ENCODE data around the gene SEC14L2.

The SEC14L2 gene

GRCh38 chr22:30408388-30409102, 11.7 kb downstream of the SEC14L2 start:
- no peak for DNase-seq

DNA sequence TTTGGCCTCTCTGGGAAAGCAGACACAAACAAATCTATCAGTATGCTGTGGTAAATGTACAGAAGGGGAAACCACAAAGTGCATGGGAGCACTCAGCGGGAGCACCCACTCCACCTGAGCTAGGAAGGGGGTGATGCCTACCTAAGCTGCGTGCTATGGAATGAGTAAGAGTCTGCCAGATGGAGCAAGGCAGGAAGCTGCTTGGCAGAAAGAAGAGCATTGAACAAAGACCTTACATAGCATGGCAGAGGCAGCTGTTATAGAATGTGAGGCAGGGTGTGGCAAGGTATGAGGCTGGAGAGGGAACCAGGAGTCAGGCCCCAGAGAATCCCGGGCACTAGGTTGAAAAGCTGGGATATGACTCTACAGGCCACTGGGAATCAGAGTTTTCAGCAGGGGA, 15.0 kb downstream of the SEC14L2 start:
- DNase-seq: no peak

DNA sequence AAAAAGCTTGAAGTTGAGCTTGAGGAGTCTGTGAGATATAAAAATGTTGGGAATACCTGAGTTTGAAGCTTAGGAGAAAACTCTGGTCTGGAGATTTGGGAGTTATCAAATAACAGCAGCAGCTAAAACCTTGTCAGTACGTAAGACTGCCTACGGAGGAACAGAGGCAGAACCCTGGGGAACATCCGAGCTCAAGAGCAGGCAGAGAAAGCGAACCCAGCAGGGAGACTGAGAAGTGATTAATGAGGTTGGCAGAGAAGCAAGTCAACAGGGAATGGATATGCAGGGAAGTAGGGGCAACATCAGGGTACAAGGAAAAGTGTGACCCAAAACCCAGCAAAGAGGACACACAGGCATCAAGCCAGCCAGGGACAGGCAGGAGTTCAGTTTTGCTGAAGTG, 16.2 kb downstream of the SEC14L2 start:
- DNase-seq: no peak

DNA sequence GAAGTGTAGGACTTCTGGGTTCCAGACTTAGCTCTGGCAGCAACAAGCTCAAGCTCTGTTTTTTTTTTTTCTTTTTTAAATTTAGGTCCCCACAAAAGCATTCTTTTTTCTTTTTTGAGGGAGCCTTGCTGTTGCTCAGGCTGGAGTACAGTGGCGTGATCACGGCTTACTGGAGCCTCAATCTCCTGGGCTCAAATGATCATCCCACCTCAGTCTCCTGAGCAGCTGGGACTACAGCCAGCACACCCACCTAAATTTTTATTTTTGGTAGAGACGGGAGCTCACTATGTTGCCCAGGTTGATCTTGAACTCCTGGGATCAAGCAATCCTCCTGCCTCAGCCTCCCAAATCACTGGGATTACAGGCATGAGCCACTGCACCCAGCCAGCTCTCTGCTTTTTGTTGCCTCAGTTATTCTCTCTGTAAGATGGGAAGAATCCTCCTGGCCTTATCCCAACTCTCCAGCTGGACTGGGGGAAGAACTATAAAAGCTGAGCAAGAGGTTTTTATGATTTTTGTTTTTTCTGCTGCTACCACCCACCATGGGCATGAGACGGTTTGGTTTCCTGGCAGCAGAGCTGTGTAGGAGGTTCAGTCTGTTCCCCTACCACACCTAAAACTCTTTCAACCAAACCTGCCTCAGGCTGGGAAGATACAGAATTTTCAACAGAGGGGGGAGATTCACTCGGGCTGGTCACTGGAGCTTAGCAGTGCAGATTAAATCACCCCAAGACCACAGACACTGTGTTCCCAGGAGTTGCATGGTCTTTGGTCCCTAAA, 17.1 kb downstream of the SEC14L2 start:
- DNase-seq: no peak

DNA sequence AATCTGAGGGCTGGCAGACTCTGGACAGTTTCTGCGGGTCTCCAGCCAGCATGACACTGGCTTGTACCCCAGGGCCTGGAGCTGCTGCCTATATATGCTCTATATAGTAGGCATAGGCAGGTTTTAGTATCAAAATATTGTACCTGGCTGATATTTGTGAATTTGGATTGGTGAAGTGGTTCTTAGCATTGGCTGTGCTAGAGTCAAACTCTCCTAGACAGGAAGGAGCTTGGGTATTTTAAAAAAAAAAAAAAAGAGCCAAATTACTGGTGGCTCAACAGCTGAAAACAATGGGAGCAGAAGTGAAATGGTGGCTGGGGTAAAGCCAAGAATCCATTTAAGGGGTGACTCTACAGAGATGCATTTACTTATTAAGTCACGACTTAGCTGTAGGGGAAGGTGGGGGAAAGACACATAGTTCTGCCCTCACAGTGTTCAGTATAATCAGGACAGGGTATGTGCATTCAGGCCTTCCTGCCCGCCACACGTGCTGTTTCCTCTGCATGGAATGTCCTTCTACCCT, 17.8 kb downstream of the SEC14L2 start:
- no peak for DNase-seq

DNA sequence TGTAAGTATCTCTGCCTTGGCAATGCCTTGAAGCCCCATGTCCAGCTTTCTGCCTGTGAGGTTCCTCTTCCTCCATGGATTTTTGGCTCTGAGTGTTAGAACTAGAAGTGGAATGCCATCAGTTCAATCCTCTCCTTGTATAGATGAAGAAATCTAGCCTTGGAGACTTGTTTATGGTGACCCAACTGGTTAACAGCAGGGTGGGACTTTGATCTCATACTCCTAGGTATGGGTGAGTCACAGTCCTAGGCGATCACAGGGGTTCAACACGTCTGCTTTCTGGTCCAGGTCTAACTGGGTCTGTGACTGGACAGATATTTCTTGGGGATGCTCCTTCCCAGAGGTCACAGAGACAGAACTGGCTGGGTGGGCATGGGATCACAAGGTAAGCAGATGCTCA, 19.6 kb downstream of the SEC14L2 start:
- DNase-seq: no peak

DNA sequence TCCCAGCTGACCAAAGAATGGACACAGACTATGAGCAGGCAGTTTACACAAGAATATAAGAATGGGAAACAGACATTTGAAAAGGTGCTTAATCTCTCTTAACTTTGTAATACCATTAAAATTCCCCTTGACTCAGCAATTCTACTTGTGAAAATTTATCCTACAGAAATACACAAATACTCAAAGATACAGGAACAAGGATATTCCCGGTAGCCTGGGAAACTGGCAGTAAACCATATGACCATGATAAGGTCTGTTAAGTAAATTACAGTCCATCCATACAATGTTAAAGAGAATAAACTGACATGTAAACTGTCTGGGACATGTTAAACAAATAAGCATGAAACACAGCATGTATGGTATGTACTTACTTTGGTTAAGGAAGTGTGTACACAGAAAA, 20.0 kb downstream of the SEC14L2 start:
- DNase-seq: no peak

DNA sequence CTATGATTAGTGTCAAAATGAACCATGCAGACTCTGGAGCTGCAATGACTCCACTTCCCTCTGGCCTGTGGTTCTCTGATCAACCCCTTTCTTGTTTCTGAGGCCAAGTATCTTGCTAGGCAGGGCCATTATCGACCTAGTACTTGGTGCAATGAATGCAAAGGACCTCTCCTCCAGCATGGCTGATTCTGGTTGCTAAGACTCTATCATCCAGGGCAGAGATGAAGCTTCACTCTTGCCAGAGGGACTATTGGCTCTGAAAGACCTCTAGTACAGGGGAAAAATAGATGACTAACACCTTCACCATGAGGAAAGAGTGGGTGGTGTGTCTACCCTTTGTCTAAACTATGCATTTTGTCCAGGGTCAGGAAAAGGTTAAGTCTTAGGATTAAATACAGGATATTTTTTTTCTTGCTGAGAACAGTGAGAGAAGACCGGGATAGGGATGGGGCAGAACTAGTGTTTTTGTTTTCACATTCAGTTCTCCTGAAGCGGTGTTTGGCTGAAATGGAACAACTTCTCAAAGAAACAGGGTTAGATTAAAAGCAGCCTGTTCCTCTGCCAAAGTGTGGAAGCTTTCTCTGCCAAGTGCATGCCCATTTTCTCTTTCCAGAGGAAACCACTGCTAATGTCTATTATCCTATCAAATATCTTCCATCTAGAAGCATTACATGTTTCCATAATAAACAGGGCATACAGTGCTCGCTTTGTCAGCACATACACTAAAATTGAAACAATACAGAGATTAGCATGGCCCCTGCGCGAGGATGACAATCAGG, 23.7 kb downstream of the SEC14L2 start:
- no peak for DNase-seq

DNA sequence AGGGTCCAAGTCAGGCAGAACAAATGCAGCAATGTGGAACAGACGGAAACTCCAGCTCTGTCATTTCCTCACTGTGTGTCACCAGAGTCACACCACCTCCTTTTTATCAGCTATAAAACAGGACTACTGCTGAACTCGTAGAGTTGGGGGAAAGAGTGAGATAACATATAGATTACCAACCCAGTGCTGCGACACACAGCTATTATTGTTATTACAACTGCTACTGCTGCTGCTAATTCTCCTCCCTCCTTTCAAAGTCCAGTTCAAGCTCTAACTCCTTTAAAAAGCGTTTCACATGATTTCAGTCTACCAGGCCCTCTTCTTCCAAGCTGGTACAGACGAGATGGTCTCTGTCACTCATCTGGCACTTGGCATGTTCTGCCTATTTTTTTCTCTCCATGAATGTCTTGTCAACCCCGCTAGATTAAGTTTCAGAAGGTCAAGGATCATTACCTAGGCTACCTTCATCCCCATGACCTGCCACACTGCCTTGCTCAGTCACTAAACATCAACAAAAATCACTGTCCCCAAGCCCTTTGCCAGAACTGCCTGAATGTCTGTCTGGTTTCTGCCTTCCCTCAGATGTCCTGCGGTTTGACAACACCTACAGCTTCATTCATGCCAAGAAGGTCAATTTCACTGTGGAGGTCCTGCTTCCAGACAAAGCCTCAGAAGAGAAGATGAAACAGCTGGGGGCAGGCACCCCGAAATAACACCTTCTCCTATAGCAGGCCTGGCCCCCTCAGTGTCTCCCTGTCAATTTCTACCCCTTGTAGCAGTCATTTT, 25.1 kb downstream of the SEC14L2 start:
- no peak for DNase-seq

DNA sequence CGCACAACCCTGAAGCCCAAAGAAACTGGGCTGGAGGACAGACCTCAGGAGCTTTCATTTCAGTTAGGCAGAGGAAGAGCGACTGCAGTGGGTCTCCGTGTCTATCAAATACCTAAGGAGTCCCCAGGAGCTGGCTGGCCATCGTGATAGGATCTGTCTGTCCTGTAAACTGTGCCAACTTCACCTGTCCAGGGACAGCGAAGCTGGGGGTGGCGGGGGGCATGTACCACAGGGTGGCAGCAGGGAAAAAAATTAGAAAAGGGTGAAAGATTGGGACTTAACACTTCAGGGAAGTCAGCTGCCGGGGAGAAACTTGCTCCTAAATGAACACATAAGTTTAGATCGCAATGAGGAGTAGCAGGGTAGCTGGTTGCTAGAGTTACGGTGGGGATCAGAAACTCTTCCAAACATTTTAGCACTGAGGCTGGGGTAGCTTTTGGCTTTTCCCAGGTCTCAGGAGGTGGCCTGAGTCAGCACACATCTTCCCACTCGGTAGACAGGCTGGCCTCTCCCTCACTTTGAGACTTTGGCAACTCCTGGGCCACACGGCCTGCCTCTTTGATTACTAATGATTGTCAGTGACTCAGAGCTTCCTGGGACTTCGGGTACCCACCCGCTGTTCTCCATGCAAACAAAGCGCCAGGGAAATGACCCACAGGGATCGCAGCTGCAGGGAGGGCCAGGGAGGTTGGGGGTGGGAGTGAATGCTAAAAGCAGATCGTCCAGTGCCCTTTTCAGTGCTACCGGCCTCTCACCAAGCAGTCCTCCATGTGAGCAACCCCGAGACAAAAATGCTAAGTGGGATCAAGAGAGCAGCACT, 25.9 kb downstream of the SEC14L2 start:
- DNase-seq: no peak

DNA sequence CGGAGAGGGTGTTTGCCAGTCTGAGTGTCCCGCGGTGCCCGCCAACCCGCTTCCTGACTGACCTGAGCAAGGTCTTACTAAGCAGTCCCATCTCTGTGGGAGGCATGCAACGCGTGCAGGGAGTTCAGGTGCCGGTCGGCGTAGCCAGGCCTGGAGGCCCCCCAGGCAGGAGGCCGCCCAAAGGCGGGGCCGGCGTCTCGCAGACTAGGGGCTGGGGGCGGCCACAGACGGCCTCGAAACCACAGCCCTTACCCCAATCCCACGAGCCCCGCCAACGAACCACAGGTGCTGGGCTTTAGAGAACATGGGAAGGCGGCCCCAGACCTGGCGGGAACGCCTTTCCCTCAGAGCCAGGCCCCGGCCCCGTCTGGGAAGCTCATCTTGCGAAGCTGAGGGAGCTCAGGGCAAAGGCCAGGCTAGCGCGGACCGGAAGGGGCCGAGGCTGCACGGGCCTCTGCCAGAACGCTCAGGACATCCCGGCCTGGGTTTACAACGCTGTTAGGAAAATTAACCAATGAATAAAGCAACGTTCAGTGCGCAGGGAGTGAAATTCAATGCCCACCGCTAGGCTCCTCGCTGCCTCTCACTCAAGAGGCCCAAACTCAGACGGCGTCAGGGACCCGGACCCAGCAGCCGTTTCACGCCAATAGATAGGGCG, 26.6 kb downstream of the SEC14L2 start:
- DNase-seq: no peak

GRCh38 chr22:30423959-30424533, 27.2 kb downstream of the SEC14L2 start:
- peak; percentile 98 for DNase-seq

DNA sequence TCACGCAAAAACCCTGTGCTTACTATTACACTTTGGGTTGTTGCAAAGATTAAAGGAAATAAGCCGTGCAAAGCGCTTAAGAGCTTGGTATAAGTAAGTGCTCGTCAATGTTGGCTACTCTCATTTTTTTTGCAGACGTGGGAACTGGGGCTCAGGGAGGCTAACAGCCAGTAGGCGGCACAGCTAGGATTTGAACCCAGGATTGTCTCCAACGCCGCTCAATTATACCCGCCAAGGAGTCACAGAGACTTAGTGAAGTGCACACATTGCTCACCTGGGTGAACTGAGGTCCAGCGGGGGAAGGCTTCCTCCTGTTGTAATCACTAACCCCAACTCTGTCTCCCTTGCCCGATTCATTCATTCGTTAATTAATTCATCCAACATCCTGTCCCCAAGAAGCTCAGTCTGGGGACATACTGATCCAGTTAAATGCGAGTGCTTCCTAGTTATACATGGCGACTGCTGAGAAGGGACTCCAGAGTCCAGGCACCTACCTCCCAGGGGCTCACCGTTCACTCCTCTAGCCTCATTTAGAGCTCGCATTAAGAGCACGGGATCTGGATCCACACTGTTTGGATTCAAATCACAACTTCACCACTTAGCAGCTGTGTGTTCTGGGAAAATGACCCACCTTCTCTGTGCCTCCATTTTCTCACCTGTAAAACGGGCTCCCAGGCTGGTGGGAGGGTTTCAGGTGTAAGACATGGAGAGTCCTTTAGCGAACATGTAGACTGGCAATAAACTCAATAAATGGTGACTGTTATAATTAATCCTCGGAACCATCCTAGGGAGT, 27.9 kb downstream of the SEC14L2 start:
- peak; percentile 60 for DNase-seq

DNA sequence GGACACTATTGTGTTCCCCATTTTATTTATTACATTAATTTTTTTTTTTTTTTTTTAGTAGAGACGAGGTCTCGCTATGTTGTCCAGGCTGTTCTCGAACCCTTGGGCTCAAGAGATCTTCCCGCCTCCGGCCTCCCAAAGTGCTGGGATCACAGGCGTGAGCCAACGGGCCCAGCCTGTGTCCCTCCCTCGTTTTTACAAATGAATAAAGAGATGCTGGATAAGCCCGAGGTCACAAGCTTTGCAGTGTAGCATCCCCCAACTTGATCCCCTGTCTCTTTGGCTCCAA, 28.5 kb downstream of the SEC14L2 start:
- DNase-seq: no peak

DNA sequence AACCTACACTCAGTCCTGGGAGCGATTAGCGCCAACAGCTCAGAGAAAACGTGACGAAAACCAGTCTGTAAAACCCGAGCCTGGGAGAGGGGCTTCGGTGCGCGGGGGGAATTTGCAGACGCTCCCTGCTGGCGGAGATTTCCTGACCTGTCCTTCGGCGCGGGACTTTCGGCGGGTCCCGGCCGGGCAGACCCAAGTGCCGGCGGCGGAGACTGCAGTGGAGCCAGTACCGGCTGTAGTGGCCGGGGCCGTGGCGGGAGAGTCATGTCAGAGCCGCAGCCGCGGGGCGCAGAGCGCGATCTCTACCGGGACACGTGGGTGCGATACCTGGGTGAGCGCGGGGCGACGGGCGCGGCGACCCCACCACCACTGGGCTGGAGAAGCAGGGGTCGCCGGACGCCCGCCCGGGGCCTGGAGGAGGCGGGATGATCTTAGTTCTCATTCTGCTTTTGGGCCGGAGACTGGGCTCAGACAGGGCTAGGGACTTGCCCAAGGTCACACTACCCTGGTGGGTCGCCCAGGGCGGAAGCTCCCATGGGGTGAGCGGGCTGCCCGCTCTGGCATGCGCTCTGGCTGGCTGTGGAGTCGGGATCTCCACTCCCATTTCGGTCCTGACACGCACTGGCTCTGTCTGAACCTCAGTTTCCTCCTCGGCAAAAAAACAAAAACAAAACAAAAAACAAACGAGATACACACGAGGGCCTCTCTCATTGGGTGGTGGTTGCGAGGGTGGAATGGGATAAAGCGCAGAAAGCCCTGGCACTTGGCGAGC, 29.0 kb downstream of the SEC14L2 start, which contains the start of gene MTFP1:
Gene MTFP1, plus strand, starts transcription at position 153 of the 772 bp plus-strand sequence. Its CDS starts 112 bp downstream, at position 265.
- peak; percentile 51 for DNase-seq

- peak; percentile 87 for DNase-seq
Measured at GRCh38 chr22:30426388-30427353, 29.9 kb downstream of the SEC14L2 start.

- no peak for DNase-seq
Measured at GRCh38 chr22:30427871-30428270, 31.1 kb downstream of the SEC14L2 start.

DNA sequence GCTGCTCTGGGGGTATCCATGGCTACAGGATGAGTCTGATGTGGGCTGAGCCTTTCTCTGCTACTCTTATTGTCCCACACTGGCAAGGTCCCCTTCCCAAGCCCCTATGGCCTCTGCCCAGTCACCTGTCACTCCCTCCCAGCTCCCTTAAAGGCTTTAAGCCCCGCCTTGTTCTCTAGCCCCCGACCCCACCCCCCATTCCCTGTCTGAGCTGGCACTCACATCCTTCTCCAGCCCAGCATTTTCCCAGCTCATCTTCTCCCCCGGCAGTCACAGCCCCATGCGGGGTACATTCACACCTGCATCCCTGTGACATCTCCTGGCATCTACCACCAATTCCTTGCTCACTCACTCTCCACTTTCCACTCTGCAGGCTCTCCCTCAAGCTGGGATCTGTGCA, 33.1 kb downstream of the SEC14L2 start:
- no peak for DNase-seq
